ENCODE results near the gene TNFRSF11A.

Gene TNFRSF11A

DNA sequence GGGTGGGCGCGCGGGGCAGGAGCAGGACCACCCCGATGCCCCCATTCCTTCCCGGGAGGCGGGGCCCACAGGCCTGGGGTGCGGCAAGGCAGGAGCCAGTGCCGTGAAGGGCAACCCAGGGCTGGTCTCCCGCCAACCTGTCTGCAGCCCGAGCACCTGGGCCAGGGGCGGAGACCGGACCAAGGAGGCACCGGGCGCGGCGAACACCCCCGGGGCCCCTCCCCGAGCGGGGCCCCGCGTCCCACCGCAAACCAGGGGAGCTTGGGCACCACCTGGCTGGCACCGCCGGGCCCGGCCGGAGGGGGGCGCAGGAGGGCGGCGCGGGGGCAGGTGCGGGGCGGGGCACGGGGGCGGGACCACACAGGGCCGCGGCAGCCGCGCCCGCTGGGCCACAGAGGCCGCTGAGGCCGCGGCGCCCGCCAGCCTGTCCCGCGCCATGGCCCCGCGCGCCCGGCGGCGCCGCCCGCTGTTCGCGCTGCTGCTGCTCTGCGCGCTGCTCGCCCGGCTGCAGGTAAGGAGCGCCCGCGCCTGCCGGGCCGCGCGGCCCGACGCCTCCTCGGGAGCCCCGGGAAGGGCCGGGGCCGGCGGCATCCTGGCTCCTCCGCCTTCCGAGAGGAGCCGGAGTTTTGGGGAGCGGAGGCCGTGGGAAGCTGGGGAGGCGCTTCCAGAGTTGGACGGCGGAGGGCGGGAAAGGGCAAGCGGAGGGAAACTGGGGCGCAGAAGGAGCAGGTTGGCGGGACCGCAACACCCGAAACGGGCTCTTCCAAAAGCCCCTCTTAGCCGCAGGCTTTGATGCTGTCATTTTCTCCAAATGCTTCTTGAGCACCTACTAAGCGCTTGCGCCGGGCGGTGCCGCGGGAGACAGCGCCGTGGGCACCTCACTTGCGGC, at the start of gene TNFRSF11A:
Gene TNFRSF11A (plus strand): TSS at position 394 of the 889 bp plus-strand sequence. CDS start 43 bp downstream, at position 437.
- no peak for DNase-seq (ENCODE audit: low spot score)

DNA sequence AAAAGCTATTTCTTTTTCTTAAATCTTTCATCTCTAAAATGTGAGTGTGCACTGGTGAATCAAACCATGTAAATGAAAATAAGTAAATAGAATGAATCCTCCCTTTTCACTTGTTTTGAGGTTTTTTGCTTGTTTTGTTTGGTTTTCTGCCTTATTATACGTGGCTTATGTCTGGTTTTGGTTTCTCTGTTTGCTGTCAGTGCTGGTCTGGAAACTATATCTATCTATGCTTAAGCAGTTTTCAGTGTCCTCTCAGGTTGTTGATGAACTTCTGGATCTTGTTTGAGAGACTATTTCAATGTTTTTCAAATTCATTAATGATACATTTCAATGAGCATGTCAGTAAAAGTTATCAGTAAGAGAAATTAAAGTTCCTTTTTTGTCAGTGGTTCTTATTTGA, 48.1 kb upstream of the TNFRSF11A start:
- no peak for DNase-seq (ENCODE audit: low spot score)

DNA sequence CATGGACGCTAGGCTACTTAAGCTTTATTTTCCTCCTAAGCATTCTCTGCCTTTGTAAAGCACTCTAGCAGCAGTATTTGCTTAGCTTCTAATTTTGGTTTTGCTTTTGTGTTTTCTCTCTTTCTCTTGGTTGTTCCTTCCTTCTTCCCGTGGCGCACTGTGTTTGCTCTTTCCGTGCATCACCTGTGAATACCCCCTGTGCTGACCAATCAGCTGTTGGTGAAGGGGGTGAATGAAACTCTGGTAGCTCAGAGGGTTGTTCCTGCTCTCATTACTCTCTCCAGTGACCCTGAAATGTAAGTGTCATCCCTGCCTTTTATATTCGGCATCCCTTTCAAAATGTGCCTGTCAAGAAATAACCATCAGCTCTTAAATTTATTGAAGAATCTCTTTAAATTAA, 45.5 kb upstream of the TNFRSF11A start:
- DNase-seq (ENCODE audit: low spot score) = no peak

DNA sequence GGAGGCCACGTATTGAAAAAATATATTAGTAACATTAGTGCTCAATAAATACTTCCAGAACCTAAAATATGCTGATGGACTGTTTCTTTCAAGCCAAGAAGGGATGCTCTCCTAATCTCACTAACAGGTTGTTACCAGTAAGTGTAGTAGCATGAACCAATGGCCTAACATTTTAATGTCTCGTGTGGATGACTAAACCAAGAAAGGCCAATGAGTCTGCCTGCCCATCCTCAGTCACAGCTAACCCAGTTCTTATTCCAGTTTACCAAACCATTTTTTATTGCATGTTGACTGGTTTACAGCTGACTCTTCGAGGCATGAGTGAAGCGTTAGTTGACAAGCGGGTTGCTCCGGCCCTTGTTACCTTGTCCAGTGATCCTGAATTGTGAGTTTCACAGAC, 45.1 kb upstream of the TNFRSF11A start:
- no peak for DNase-seq (ENCODE audit: low spot score)

DNA sequence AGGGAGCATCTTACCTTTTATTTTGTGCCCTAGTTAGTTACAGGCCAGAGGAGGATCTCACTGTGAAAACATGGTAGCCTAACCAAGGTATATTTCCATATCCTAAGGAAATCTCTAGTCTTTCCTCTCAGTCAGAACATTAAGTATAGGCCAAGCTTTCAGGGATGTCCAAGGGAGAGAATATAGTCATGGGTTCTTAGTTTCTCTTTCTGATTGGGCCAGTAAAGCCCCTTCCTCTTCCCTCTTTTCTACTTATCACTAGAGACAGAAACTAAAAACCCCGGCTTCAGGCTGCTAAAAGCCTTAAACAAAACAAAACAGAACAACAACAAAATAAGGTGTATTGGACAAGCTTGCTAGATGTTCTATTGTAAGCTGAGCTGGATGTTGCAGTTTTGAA, 44.3 kb upstream of the TNFRSF11A start:
- DNase-seq (ENCODE audit: low spot score) = no peak

DNA sequence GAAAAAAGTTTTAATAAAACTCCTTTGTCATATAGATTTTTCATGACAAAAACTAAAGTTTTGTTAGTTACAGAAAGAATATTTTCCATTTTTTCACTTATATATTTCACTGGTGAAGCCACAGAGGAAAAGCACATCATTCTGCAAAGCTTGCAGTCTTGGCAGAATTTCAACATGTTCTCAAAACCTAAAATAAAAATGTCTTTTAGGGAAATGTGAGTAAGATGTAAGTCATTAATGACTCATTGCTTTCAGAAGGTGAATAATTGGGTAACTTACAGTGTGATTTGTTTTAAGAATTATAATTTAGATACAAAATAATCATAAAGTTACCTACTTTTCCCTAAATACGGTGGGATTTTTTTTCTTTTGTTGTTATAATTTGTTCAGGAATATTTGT, 43.4 kb upstream of the TNFRSF11A start:
- DNase-seq (ENCODE audit: low spot score) = no peak

DNA sequence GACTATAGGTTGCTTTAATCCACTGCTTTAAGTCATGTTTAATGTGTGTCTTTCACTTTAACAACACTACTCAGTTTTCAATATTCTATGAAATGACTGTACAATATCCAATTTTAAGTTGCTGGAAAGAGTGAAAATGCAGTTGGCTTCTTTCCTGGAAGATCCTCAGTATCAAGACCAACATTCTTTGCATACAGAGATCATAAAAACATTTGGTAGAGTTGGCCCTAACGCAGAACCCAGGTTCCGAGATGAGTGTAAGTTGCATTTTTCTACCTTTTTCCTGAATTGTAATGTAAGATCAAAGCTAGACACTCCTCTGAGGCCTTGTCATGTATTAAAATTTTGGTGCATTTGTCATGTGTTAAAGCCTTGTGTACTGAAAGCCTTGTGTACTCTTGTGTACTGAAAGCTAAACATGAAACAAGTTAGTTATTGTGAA, 42.9 kb upstream of the TNFRSF11A start:
- DNase-seq (ENCODE audit: low spot score) = no peak

DNA sequence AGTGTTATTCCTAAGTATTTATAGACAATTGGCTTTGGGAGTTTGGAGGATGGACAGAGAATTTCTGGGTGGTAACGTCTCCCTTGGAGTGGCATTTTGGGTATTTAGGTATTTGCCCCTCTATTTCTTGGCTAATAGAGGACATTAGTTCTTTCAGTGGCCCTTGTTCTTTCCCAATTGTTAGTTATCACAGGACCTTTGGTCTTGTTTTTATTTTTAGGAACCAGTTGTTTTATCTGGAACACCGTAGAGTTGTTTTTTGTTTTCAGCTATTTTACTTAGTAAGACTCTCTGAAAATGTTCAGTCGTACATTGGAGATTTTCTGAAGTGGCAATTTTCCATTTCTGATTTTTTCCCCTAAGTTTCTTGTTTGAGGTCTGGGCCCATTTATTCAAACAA, 40.5 kb upstream of the TNFRSF11A start:
- no peak for DNase-seq (ENCODE audit: low spot score)

DNA sequence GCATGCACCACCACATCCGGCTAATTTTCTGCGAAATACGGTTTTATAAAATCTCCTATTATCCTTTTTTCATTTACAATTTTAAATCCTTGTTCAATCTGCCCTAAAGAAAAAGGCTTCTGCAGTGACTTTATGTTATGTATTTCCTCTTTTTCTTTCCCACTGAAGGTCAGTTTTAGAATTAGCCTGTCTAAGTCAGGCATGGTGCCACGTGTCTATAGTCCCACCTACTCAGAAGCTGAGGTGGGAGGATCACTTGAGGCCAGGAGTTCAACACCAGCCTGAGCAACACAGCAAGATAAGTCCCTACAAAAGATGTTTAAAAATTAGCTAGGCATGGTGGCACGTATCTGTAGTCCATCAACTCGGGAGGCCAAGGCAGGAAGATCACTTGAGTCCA, 39.8 kb upstream of the TNFRSF11A start:
- DNase-seq (ENCODE audit: low spot score) = no peak

DNA sequence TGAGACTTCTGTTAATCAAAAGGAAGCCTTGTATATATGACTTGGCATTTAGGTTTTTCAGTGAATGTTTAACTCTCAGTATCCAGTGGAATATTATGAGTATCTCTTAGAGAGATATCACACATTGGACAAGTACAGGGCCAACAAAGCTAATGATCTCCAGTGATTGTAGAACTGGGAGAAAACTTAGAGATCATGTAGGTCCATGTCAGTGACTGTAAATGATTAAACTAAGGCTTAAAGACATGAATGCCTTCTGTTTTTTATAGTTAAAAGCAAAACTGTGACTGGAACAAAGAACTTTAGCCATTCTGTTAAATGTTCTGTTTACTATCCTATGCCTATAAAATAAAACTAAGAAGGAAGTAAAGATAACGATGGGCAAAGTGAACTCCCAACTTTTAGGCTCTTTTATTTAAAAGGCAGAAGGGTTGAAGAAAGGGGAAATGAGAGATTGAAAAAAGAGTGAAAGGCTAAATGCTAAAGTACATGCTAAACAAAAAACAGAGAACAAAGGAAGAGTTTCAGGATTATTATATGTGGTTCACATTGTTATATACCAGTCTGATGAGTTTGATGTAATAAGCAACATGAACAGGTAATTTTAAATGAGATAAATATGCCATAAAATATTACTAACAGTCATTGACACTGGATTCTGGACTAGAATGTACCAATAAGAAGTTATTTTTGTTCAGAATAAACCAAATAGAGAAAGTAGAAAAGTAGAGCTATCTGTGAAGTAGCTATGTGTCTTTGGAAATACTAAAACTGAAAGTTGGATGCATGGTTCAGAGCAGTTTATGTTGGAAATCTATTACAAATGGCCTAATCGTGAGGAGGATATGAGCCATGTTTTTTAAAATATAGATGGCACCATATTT, 37.1 kb upstream of the TNFRSF11A start:
- DNase-seq (ENCODE audit: low spot score) = peak; percentile 11

DNA sequence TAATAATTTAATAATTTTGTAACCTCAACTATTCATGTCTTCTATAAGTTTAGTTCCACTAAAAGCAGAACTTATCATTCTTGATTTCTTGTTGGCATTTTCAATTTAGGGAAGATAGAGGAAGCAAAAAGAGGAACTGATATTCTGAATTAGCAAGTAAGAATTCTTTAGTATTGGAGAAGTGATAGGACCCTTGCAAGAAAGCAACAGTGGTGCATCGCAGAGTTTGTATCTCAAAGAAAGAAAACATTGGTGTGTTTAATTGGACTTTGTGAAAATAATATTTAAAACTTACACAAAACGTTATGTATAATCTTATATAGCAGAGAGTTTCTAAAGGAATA, 36.5 kb upstream of the TNFRSF11A start:
- peak; percentile 57 for DNase-seq (ENCODE audit: low spot score)

DNA sequence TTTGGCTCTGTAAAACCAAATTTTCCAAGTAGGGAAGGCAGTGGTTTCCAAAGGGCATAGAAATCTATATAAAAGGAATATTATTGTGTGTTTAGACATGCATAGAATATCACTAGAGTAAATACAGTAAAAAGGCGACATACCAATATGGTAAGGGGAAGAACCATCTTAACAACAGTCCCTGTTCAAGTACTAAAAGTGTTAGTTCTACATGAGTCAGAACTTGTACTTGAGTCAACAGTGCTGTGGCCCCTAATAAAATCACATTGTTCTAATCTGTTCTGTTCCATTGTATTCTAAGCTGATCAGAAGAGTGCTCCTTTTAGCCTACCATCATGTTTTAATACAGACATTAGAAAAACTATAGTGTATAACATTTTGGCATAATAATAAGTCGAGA, 36.1 kb upstream of the TNFRSF11A start:
- no peak for DNase-seq (ENCODE audit: low spot score)

DNA sequence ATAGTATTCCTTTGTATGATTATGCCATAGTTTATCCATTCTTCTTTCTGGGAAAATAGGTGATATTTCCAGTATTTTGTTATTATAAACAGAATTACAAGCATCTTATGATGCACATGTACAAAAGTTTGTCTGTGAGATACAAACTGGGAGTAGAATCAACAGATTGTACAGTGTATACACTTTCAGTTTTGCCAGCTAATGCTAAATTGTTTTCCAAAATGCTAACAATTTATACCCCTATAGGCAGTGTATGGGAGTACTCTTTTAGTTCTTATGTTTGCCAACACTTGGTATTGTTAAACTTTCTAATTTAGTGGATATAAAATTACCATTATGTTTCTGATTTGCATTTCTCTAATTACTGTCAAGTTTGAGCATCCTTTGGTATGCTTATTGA, 31.0 kb upstream of the TNFRSF11A start:
- DNase-seq (ENCODE audit: low spot score) = no peak

DNA sequence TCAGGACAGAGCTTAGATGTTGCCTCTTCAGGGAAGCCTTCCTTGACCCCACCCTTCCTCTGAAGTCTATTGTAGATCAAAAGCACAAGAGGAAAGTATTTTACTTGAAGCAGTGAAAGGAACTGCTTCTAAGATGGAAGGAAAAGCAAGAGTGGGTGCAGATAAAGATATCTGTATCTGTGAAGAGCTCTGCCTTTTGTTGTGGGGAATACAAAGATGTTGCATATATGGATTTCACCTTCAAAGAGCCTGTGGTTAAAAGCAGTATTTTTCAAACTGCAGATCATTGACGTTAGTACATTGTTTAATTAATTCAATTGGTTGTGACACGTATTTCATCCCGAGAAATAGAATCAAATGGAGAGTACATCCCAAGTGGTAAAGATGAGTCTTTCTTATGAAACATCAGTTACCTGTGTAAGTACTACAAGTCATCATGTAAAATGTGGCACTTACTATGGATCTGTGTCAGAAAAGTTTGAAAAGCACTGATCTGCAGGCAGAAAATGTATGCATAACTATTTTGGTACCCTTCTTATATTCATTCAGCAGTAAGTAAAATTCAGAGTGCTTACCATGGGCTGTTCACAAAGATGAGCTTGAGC, 24.6 kb upstream of the TNFRSF11A start:
- DNase-seq (ENCODE audit: low spot score) = no peak

DNA sequence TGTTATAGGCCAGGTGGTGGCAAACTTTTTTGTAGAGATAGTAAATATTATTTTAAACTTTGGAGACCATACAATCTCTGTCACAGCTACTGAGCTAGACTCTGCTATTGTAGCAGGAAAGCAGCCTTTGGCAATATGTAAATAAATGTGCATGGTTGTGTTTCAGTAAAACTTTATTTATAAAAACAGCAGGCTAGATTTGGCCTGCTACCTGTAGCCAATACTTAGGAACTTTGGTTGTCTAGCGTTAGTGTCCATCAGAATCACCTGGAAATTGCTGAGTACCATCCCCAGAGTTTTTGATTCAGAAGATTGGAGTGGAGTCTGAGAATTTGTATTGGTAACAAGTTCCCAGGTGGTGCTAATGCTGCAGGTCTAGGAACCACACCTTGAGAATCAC, 23.8 kb upstream of the TNFRSF11A start:
- DNase-seq (ENCODE audit: low spot score) = no peak

DNA sequence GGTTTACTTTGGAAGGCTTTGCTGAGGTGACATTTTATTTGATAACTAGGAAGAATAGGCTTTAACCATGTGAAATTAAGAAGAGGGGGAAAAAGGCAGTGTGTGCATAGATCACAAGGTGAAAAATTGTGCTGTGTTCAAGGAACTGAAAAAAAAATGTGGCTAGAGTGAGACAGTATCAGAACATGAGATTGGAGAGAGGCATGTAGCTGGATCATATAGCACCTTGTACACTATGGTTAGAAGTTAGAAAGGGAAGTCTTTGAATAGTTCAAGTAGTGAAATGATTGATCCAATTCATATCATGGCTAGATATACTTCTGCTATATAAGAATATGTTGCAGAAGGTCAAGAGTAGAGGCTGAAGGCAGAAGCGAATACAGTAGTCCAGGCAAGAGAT, 12.3 kb upstream of the TNFRSF11A start:
- DNase-seq (ENCODE audit: low spot score) = no peak

DNA sequence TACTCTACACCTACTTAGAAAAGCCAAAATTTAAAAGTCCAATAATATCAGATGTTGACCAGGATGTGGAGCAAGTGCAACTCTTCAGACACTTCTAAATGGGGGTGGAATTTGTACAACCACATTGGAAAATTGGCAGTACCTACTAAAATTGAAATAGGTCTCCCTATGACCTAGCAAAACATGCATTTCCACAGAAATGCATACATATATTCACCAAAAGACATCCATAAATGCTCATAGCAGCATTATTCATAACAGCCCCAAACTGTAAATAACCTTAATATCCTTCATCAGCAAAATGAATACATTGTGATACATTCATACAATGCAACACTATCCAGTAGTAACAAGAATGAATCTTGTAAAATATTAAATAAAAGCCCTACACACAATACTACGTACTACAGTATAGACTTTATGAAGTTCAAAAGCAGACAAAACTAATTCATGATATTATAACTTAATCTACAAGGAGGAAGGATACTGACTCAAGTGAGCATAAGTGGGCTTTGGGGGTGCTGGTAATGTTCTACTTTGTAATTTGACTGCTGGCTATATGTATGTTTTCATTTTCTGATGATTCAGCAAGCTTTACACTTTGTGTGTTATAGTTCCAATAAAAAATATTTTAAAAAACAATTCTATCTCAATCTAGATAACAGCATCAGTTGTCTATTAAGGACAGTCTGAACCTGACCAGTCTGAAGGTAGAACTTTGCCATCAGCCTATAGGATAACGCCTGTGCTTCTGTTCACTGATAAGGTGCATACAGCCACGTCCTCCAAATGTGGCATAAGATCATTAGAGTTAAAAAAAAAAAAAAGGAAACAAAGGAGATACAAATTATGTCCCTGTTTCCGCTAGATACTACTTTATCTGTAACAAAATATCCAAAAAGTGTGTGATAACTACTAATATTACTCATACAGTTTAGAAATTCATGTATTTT, 6.6 kb upstream of the TNFRSF11A start:
- no peak for DNase-seq (ENCODE audit: low spot score)

DNA sequence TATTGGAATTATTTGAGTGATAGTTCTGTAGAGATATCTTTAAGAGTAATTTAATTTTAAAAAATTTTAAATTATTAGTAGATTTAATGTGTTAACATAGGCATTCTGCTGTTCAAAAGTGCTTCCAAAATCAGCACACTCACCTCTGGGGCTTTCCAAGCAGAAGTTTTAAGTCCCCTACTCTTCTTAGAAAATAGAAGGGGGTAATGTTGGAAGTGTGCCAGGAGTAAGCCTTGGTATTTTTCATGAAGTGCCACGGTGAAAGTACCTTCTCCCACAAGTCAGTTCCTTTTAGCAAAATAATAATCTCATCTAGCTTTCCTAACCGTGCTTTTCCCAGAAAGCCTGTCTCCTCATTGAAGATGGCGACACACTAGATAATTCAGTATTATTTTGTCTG, 3.9 kb upstream of the TNFRSF11A start:
- DNase-seq (ENCODE audit: low spot score) = no peak

DNA sequence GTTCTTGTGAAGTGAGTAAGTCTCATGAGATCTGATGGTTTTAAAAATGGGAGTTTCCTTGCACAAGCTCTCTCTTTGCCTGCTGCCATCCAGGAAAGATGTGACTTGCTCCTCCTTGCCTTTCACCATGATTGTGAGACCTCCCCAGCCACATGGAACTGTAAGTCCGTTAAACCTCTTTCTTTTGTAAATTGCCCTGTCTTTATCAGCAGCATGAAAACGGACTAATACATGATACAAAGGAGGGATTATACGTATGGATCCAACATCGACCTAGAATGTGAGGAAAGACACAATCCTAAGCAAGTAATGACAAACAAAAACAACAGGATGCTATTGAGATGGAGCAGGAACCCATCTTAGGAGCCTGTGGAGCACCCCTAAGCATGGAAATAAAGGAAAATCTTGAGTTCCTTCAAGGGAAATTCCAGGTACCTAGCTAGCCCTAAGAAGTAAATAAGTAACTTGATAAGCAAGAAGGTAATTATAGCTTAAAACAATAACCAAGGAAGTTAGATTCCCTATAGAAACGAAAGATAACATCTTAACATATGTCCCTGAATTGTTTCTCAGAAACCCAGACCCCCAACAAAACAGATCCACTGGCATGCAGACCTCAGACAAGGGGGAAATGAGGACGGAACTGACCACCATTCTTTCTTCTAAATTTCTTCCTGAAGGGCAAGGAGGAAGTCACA, 1.5 kb upstream of the TNFRSF11A start:
- DNase-seq (ENCODE audit: low spot score) = no peak

DNA sequence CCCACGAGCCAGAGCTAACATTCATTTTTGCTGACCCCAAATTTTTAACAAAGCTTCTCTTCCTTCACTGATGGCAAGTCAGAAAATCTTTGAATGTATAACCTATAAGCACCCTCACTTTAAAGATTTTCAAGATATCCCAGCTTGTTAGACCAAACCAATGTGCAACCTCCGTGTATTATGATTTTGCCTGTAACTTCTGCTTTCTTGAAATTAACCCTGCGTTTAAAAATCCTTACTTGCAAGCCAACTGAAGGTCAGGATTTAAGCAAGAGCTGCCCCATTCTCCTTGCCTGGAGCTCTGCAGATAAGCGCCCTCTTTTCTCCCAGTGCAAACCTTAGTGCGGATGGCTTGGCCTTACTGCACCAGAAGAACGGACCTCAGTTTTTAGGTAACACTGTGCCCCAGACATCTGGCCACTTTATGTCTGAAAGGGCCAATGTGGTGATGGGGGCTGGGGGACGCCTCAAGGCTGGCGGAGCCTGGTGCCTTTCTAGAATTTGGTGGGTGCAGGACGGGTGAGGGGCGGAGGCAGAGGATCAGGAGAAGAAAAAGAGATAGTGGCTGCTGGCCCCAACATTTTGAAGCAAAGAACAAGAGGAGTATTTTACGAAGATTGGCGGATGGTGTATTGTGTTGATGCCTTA, 805 bp upstream of the TNFRSF11A start:
- peak; percentile 8 for DNase-seq (ENCODE audit: low spot score)

Measured in NAMALWA (cell line).